ENCODE results near the gene PHYH. TPM values are rescaled to one million over a fixed set of nuclear protein-coding genes. Genes with fewer than 3 reads are reported as not detected.

PHYH gene
- total and polyA plus RNA-seq, 5 donors from 2014 or later, result 10.2 to 13.7 (median 12.0) TPM

DNA sequence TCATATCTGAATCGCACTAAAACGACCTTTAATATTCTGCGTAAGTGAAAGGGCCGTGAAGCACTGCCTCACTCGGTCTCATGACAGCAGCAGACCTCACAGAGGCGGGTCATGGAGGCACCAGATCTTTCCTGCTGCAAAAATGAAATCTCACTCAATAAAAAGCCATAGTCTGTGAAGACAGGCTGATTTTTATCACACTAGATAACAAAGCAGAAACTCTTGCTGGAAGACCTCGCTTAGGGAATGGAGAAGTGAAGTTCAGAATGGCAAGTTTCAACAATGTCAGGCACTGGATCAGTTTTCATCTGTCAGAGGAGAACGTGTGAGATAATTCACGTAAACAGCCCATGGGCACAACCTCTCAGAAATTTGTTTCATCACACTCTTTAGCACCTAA, 40.2 kb upstream of the PHYH start:
- H3K9me3 Mint-ChIP-seq, result no peaks in the 10 kb centered on the region
- Histone ChIP-seq H3K27me3 (ENCODE audit: control insufficient read depth, insufficient read depth, low read length) (no peaks in the 10 kb centered on the region), H3K9me3 (ENCODE audit: control insufficient read depth in 2 of 2, low read length in 2 of 2) (no peaks in the 10 kb centered on the region), H3K36me3 (ENCODE audit: control insufficient read depth, insufficient read depth, low read length) (peaks cover 9% of the 10 kb centered on the region), H3K4me3 (ENCODE audit: low read depth, low read length) (peak overlapping the region; percentile 88), H3K27ac (ENCODE audit: insufficient read depth, low read length, poor library complexity, severe bottlenecking) (peak overlapping the region; percentile 73), H3K4me1 (ENCODE audit: control insufficient read depth, insufficient read depth, low read length, poor library complexity, severe bottlenecking) (peaks cover 22% of the 10 kb centered on the region)
- peak overlapping the region; percentile 87 to 94 (median 91) for H3K27ac Mint-ChIP-seq
- H3K4me3 Mint-ChIP-seq, result peak overlapping the region; percentile 51 to 91 (median 85)
- H3K4me1 Mint-ChIP-seq, result peaks cover 11 to 57% (median 46%) of the 10 kb centered on the region in 4 donors
- peaks cover 30% of the 10 kb centered on the region for H3K36me3 Mint-ChIP-seq
- no peaks in the 10 kb centered on the region for H3K27me3 Mint-ChIP-seq
- ATAC-seq (ENCODE audit: low read depth in 2 of 2) (peak; percentile 40 to 55), DNase-seq (peak in 2 of 3 donors; percentile 28 to 42)

DNA sequence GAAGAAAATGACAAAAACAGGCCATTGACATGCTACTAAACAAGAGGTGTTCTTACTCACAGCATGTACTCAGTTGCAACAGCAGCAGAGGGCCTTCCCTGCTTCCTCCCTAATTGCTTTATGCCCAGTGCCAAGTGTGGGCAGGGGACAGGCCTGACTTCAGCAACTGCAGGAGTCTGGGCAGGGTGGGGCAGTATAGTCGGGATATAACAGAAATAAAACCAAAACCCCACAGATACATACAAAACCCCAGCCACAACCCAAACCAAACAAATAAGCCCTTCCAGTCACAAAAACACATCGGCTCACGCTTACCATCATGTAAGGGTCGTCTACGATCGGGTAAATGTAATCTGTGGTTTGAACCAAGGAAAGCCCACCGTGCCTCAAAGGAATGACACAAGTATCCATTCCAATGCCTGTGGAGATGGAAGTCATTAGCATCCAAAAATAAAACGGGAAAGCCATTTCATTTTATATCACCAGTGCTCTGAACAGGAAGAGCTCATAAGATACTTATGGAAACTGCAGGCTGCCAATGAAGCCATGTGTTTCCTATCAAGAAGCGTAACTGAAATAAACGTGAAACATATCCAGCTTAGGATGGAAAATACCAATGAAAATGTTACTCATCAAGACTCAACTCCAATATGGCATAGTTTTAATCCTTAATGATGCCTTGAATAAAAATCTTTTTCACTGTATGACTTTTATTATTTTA, 38.7 kb upstream of the PHYH start:
- Mint-ChIP-seq H3K27ac (peak overlapping the region in 2 of 3 donors; percentile 71 to 87), H3K4me3 (peak overlapping the region in 2 of 4 donors; percentile 31 to 44), H3K36me3 (peaks cover 34% of the 10 kb centered on the region), H3K9me3 (no peaks in the 10 kb centered on the region), H3K4me1 (peaks cover 11 to 48% (median 36%) of the 10 kb centered on the region in 4 donors), H3K27me3 (no peaks in the 10 kb centered on the region)
- no peak for ATAC-seq (ENCODE audit: low read depth in 2 of 2)
- Histone ChIP-seq H3K27ac (ENCODE audit: insufficient read depth, low read length, poor library complexity, severe bottlenecking) (no peak overlapping the region), H3K9me3 (ENCODE audit: control insufficient read depth in 2 of 2, low read length in 2 of 2) (no peaks in the 10 kb centered on the region), H3K36me3 (ENCODE audit: control insufficient read depth, insufficient read depth, low read length) (peaks cover 16% of the 10 kb centered on the region), H3K4me3 (ENCODE audit: low read depth, low read length) (no peak overlapping the region), H3K4me1 (ENCODE audit: control insufficient read depth, insufficient read depth, low read length, poor library complexity, severe bottlenecking) (peaks cover 16% of the 10 kb centered on the region), H3K27me3 (ENCODE audit: control insufficient read depth, insufficient read depth, low read length) (no peaks in the 10 kb centered on the region)
- no peak for DNase-seq

DNA sequence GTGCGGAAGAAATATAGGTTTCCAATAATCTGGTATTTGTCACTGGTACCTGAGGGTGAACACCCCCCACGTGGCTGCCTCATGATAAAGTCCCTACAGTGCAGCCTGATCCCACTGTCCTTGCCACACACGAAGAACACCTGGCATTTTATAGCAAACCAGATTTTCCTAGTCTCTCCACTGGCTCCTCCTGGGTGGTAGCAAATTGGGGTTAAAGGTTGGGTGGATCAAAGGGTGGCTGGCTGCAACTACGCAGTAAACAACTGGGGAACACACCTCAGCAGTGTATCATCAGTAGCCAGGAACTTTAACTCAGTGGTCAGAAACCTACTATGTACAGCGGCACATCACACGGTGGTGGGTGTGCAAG, 37.9 kb upstream of the PHYH start:
- peaks cover 34% of the 10 kb centered on the region for H3K36me3 Mint-ChIP-seq

DNA sequence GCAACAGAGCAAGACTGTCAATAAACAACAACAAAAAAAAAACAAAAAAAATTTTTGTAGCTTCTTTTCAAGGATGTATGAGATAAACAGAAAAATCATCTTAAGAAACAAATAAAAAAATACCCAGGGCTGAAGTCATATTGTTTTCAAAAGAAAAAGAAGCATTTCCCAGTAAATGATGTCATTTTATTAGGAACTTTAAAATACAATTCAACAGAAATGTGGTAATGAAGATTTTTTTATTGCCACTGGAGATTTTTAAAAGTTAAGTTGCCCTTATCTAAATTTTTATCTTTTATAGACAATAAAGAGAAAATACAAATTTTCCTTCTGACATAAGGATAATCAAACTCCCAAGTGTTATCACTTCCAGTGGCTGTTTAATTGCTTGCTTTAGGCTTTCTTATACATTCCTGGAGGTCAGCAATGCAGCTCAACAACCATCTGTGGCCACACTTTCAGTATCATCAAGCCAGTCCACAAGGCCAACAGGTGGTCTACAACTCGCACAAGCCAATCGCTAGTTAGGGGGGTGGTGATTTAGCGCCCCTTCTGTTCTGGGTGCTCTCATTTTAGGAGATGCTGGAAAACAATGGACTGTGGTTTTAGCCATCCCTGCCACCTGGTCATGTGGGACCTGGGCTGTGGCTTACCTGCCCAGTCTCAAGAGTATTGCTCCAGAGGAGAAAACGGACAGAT, 37.4 kb upstream of the PHYH start:
- no peaks in the 10 kb centered on the region for H3K27me3 Mint-ChIP-seq
- H3K27ac Mint-ChIP-seq, result peak overlapping the region in 2 of 3 donors; percentile 71 to 87

More for the DNA sequence above, 37.9 kb upstream of the PHYH start:
- H3K4me1 Mint-ChIP-seq, result peaks cover 11 to 44% (median 32%) of the 10 kb centered on the region in 4 donors
- H3K4me1 ChIP-seq (ENCODE audit: control insufficient read depth, insufficient read depth, low read length, poor library complexity, severe bottlenecking), result peaks cover 16% of the 10 kb centered on the region
- H3K4me3 ChIP-seq (ENCODE audit: low read depth, low read length), result no peak overlapping the region
- peak overlapping the region in 2 of 3 donors; percentile 71 to 87 for H3K27ac Mint-ChIP-seq
- H3K4me3 Mint-ChIP-seq, result no peak overlapping the region
- H3K27me3 Mint-ChIP-seq, result no peaks in the 10 kb centered on the region
- H3K27ac ChIP-seq (ENCODE audit: insufficient read depth, low read length, poor library complexity, severe bottlenecking), result no peak overlapping the region
- ATAC-seq (ENCODE audit: low read depth in 2 of 2) (no peak), DNase-seq (no peak)
- H3K27me3 ChIP-seq (ENCODE audit: control insufficient read depth, insufficient read depth, low read length), result no peaks in the 10 kb centered on the region
- H3K9me3 Mint-ChIP-seq, result no peaks in the 10 kb centered on the region
- H3K36me3 ChIP-seq (ENCODE audit: control insufficient read depth, insufficient read depth, low read length), result peaks cover 16% of the 10 kb centered on the region
- no peaks in the 10 kb centered on the region for H3K9me3 ChIP-seq (ENCODE audit: control insufficient read depth in 2 of 2, low read length in 2 of 2)

DNA sequence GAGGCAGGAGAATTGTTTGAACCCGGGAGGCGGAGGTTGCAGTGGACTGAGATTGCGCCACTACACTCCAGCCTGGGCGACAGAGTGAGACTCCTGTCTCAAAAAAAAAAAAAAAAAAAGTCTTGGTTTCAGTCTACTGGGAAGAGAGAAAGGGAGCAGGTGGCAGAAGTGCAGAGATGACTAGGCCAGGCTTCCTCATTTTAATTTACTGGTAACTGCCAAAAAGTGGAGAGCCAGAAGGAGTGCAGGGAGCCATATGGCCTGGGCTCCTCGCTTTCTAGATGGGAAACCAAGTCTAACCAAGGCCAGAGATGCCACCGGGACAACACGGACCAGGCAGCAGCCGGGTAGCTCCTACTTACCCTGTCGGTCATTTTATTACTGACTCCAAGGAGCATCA, 36.0 kb upstream of the PHYH start:
- peaks cover 11% of the 10 kb centered on the region for H3K4me1 ChIP-seq (ENCODE audit: control insufficient read depth, insufficient read depth, low read length, poor library complexity, severe bottlenecking)
- H3K4me3 ChIP-seq (ENCODE audit: low read depth, low read length), result no peak overlapping the region
- Mint-ChIP-seq H3K4me1 (peaks cover 8 to 34% (median 24%) of the 10 kb centered on the region in 4 donors), H3K4me3 (no peak overlapping the region), H3K9me3 (no peaks in the 10 kb centered on the region), H3K27me3 (no peaks in the 10 kb centered on the region), H3K36me3 (peaks cover 46% of the 10 kb centered on the region), H3K27ac (no peak overlapping the region)
- ATAC-seq (ENCODE audit: low read depth in 2 of 2) (no peak), DNase-seq (no peak)
- no peaks in the 10 kb centered on the region for H3K27me3 ChIP-seq (ENCODE audit: control insufficient read depth, insufficient read depth, low read length)
- no peaks in the 10 kb centered on the region for H3K9me3 ChIP-seq (ENCODE audit: control insufficient read depth in 2 of 2, low read length in 2 of 2)
- H3K27ac ChIP-seq (ENCODE audit: insufficient read depth, low read length, poor library complexity, severe bottlenecking), result no peak overlapping the region
- H3K36me3 ChIP-seq (ENCODE audit: control insufficient read depth, insufficient read depth, low read length), result peaks cover 32% of the 10 kb centered on the region

More for the DNA sequence above, 37.4 kb upstream of the PHYH start:
- ATAC-seq (ENCODE audit: low read depth in 2 of 2) (no peak), DNase-seq (no peak)
- Mint-ChIP-seq H3K4me3 (no peak overlapping the region), H3K9me3 (no peaks in the 10 kb centered on the region), H3K36me3 (peaks cover 34% of the 10 kb centered on the region), H3K4me1 (peaks cover 11 to 40% (median 30%) of the 10 kb centered on the region in 4 donors)
- H3K27ac ChIP-seq (ENCODE audit: insufficient read depth, low read length, poor library complexity, severe bottlenecking), result no peak overlapping the region
- H3K4me3 ChIP-seq (ENCODE audit: low read depth, low read length), result no peak overlapping the region
- H3K27me3 ChIP-seq (ENCODE audit: control insufficient read depth, insufficient read depth, low read length), result no peaks in the 10 kb centered on the region
- peaks cover 16% of the 10 kb centered on the region for H3K4me1 ChIP-seq (ENCODE audit: control insufficient read depth, insufficient read depth, low read length, poor library complexity, severe bottlenecking)
- peaks cover 19% of the 10 kb centered on the region for H3K36me3 ChIP-seq (ENCODE audit: control insufficient read depth, insufficient read depth, low read length)
- H3K9me3 ChIP-seq (ENCODE audit: control insufficient read depth in 2 of 2, low read length in 2 of 2), result no peaks in the 10 kb centered on the region

DNA sequence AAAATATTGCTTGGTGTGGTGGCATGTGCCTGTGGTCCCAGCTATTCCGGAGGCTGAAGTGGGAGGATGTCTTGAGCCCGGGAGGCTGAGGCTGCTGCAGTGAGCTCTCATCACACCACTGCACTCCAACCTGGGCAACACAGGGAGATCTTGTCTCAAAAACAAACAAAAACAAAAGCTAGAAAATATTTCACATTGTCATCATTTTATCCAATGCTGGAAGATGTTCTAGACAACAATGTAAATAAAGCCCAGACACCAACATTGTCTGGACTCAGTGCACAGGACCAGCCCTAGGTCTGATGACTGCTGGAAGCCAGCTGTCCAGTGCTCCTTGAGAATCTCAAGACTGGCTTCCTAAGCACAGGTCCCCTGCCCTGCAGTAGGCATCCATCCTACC, 34.7 kb upstream of the PHYH start:
- H3K27ac ChIP-seq (ENCODE audit: insufficient read depth, low read length, poor library complexity, severe bottlenecking), result no peak overlapping the region
- H3K9me3 ChIP-seq (ENCODE audit: control insufficient read depth in 2 of 2, low read length in 2 of 2), result no peaks in the 10 kb centered on the region
- peaks cover 37% of the 10 kb centered on the region for H3K36me3 ChIP-seq (ENCODE audit: control insufficient read depth, insufficient read depth, low read length)
- no peak overlapping the region for H3K27ac Mint-ChIP-seq
- H3K4me1 ChIP-seq (ENCODE audit: control insufficient read depth, insufficient read depth, low read length, poor library complexity, severe bottlenecking), result no peaks in the 10 kb centered on the region
- no peaks in the 10 kb centered on the region for H3K27me3 ChIP-seq (ENCODE audit: control insufficient read depth, insufficient read depth, low read length)
- H3K4me3 ChIP-seq (ENCODE audit: low read depth, low read length), result no peak overlapping the region
- H3K9me3 Mint-ChIP-seq, result no peaks in the 10 kb centered on the region
- DNase-seq, result no peak
- H3K4me3 Mint-ChIP-seq, result no peak overlapping the region
- no peak for ATAC-seq (ENCODE audit: low read depth in 2 of 2)
- peaks cover 44% of the 10 kb centered on the region for H3K36me3 Mint-ChIP-seq
- H3K4me1 Mint-ChIP-seq, result peaks cover 4 to 20% (median 15%) of the 10 kb centered on the region in 4 donors
- H3K27me3 Mint-ChIP-seq, result no peaks in the 10 kb centered on the region

DNA sequence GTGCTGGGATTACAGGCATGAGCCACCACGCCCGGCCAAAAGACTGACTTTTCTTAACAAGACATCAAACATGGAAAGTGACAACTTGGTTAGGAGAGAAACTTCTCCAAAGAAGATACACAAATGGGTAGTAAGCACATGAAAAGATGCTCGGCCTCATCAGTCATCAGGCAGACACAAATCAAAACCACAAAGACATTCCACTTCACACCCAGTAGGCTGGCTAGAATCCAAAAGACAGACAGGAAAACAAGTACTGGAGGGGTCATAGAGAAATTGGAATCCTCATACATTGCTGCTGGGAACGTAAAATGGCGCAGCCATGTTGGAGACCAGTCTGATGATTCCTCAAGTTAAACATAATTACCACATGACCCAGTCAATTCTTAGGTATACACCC, 31.8 kb upstream of the PHYH start:
- Mint-ChIP-seq H3K27ac (no peak overlapping the region), H3K4me1 (peaks cover 0 to 3% (median 1%) of the 10 kb centered on the region in 4 donors), H3K36me3 (peaks cover 52% of the 10 kb centered on the region), H3K27me3 (no peaks in the 10 kb centered on the region), H3K9me3 (no peaks in the 10 kb centered on the region), H3K4me3 (no peak overlapping the region)
- ATAC-seq (ENCODE audit: low read depth in 2 of 2), result no peak
- Histone ChIP-seq H3K36me3 (ENCODE audit: control insufficient read depth, insufficient read depth, low read length) (peaks cover 55% of the 10 kb centered on the region), H3K4me3 (ENCODE audit: low read depth, low read length) (no peak overlapping the region), H3K9me3 (ENCODE audit: control insufficient read depth in 2 of 2, low read length in 2 of 2) (no peaks in the 10 kb centered on the region), H3K27ac (ENCODE audit: insufficient read depth, low read length, poor library complexity, severe bottlenecking) (no peak overlapping the region), H3K27me3 (ENCODE audit: control insufficient read depth, insufficient read depth, low read length) (no peaks in the 10 kb centered on the region), H3K4me1 (ENCODE audit: control insufficient read depth, insufficient read depth, low read length, poor library complexity, severe bottlenecking) (no peaks in the 10 kb centered on the region)
- no peak for DNase-seq

Measured in CD4-positive, CD25-positive, alpha-beta regulatory T cell (primary cell).